ENCODE results near the gene RAPH1. TPM values are rescaled to one million over a fixed set of nuclear protein-coding genes. Genes with fewer than 3 reads are reported as not detected.
"Not testable (repeated sequence)": the region's sequence is repeated elsewhere in the genome, so short reads cannot be mapped to it uniquely, and the experiment has no call there.

Gene RAPH1
- polyA plus RNA-seq, 1 donor, result 17.8 TPM

- DNase-seq, result no peak
Observed at GRCh38 chr2:203431391-203432185, 103.5 kb downstream of the RAPH1 start.

- not testable (repeated sequence) for DNase-seq
Observed at GRCh38 chr2:203429643-203430042, 105.5 kb downstream of the RAPH1 start.

GRCh38 chr2:203427061-203427460, 108.0 kb downstream of the RAPH1 start:
- DNase-seq, result no peak

GRCh38 chr2:203418271-203418670, 116.8 kb downstream of the RAPH1 start:
- no peak for DNase-seq

- DNase-seq, result no peak
Observed at GRCh38 chr2:203413796-203414195, 121.3 kb downstream of the RAPH1 start.

- DNase-seq, result no peak
Observed at GRCh38 chr2:203412546-203413331, 122.4 kb downstream of the RAPH1 start.

- DNase-seq, result no peak
Observed at GRCh38 chr2:203407496-203407895, 127.6 kb downstream of the RAPH1 start.

- no peak for DNase-seq
Observed at GRCh38 chr2:203404996-203405395, 130.1 kb downstream of the RAPH1 start.

- DNase-seq, result no peak
Observed at GRCh38 chr2:203400805-203401585, 134.1 kb downstream of the RAPH1 start.

GRCh38 chr2:203399031-203399430, 136.1 kb downstream of the RAPH1 start:
- no peak for DNase-seq

- DNase-seq, result no peak
Observed at GRCh38 chr2:203396667-203397066, 138.4 kb downstream of the RAPH1 start.

- DNase-seq, result no peak
Observed at GRCh38 chr2:203395858-203396257, 139.2 kb downstream of the RAPH1 start.

GRCh38 chr2:203394519-203395227, 140.4 kb downstream of the RAPH1 start:
- no peak for DNase-seq

- DNase-seq, result not testable (repeated sequence)
Observed at GRCh38 chr2:203388153-203388552, 146.9 kb downstream of the RAPH1 start.

GRCh38 chr2:203383038-203383437, 152.1 kb downstream of the RAPH1 start:
- no peak for DNase-seq

GRCh38 chr2:203379156-203379555, 155.9 kb downstream of the RAPH1 start:
- peak; percentile 17 for DNase-seq

- DNase-seq, result no peak
Observed at GRCh38 chr2:203376173-203376572, 158.9 kb downstream of the RAPH1 start.

- DNase-seq, result not testable (repeated sequence)
Observed at GRCh38 chr2:203372706-203373105, 162.4 kb downstream of the RAPH1 start.

GRCh38 chr2:203366639-203367466, 168.2 kb downstream of the RAPH1 start:
- no peak for DNase-seq

GRCh38 chr2:203361922-203362321, 173.2 kb downstream of the RAPH1 start:
- no peak for DNase-seq

GRCh38 chr2:203361495-203361894, 173.6 kb downstream of the RAPH1 start:
- no peak for DNase-seq

Measured in left kidney (tissue), 2 donors.